GM18868 (cell line): ENCODE data around the gene SH3PXD2B.

ENCODE experiments used
- ATAC-seq: cut with Tn5 transposase; IDR thresholded peaks from one replicate; pipeline ENCODE4 v1.9.1; 2021; ENCODE audit warnings: mild to moderate bottlenecking, moderate library complexity; ENCODE audit not compliant: unreplicated experiment

SH3PXD2B gene

GRCh38 chr5:172454358-172455086 is at the start of gene SH3PXD2B:
Gene SH3PXD2B, minus strand, starts transcription at chr5:172454525. Its CDS starts 173 bp downstream, at chr5:172454352.
- ATAC-seq = peak; percentile 51

- no peak for ATAC-seq
Measured at GRCh38 chr5:172502969-172503368, 48.6 kb upstream of the SH3PXD2B start.

GRCh38 chr5:172502410-172502809 is 48.1 kb upstream of the SH3PXD2B start:
- ATAC-seq = no peak

GRCh38 chr5:172501708-172502320 is 47.5 kb upstream of the SH3PXD2B start:
- no peak for ATAC-seq

GRCh38 chr5:172499287-172499686 is 45.0 kb upstream of the SH3PXD2B start:
- ATAC-seq = no peak

- no peak for ATAC-seq
Measured at GRCh38 chr5:172498431-172499129, 44.3 kb upstream of the SH3PXD2B start.

GRCh38 chr5:172497591-172498255 is 43.4 kb upstream of the SH3PXD2B start:
- no peak for ATAC-seq

- no peak for ATAC-seq
Measured at GRCh38 chr5:172496671-172497371, 42.5 kb upstream of the SH3PXD2B start.

GRCh38 chr5:172494630-172495505 is 40.5 kb upstream of the SH3PXD2B start:
- ATAC-seq = no peak

GRCh38 chr5:172493906-172494305 is 39.6 kb upstream of the SH3PXD2B start:
- no peak for ATAC-seq

GRCh38 chr5:172493461-172493860 is 39.1 kb upstream of the SH3PXD2B start:
- ATAC-seq = no peak

GRCh38 chr5:172493002-172493401 is 38.7 kb upstream of the SH3PXD2B start:
- no peak for ATAC-seq

GRCh38 chr5:172492097-172492840 is 37.9 kb upstream of the SH3PXD2B start:
- ATAC-seq = no peak

- no peak for ATAC-seq
Measured at GRCh38 chr5:172491481-172491880, 37.2 kb upstream of the SH3PXD2B start.

- ATAC-seq = no peak
Measured at GRCh38 chr5:172490514-172491461, 36.5 kb upstream of the SH3PXD2B start.

GRCh38 chr5:172488221-172488620 is 33.9 kb upstream of the SH3PXD2B start:
- ATAC-seq = no peak

- no peak for ATAC-seq
Measured at GRCh38 chr5:172487671-172488070, 33.3 kb upstream of the SH3PXD2B start.

- ATAC-seq = no peak
Measured at GRCh38 chr5:172486912-172487311, 32.6 kb upstream of the SH3PXD2B start.
